Right lobe of liver (tissue), 6 donors: ENCODE data around the gene PKDREJ. TPM values are rescaled to one million over a fixed set of nuclear protein-coding genes. Genes with fewer than 3 reads are reported as not detected.

Experiments used
- ATAC-seq, 4 donors: fragments of 200-7000 bp; cut with Tn5 transposase; one replicate each; pipeline ENCODE4 v1.9.1; 2020; ENCODE audit warnings: mild to moderate bottlenecking in 4 of 4, moderate library complexity in 4 of 4
- DNase-seq, 3 donors: peaks; one replicate each; pipeline ENCODE4 v3.0.0-alpha.2; 2020
- H3K27ac ChIP-seq, 3 donors: fragments of 200-600 bp; one replicate each; pipeline ENCODE4 v1.8.0; 2022
- H3K27me3 ChIP-seq, 2 donors: fragments of 200-600 bp; one replicate each; pipeline ENCODE4 v1.8.0; 2022
- H3K36me3 ChIP-seq, 4 donors: fragments of 200-600 bp; sonication (generic) in 1 of 4; one replicate each; pipeline versions ENCODE4 v1.5.1 to v1.8.0; 2017 to 2022; ENCODE audit warnings: control low read depth in 1 of 4
- H3K4me1 ChIP-seq, 4 donors: fragments of 200-600 bp; sonication (generic) in 1 of 4; one replicate each; pipeline versions ENCODE4 v1.5.1 to v1.8.0; 2017 to 2022; ENCODE audit warnings: control low read depth in 1 of 4
- H3K4me3 ChIP-seq, 3 donors: fragments of 200-600 bp; one replicate each; pipeline ENCODE4 v1.8.0; 2022
- H3K9me3 ChIP-seq, 4 donors: fragments of 200-600 bp; sonication (generic) in 1 of 4; one replicate each; pipeline versions ENCODE4 v1.5.1 to v1.8.0; 2017 to 2022; ENCODE audit warnings: control low read depth in 1 of 4
- POLR2A ChIP-seq: fragments of 450-650 bp; IDR thresholded peaks from one replicate; pipeline ENCODE4 v1.6.1; 2017; ENCODE audit warnings: antibody characterized with exemption, mild to moderate bottlenecking
- whole genome bisulfite sequencing: methylation state at CpG from one replicate; pipeline ENCODE4 v1.1.6; 2018; ENCODE audit warnings: low coverage, low lambda C conversion rate; ENCODE audit not compliant: insufficient coverage; ENCODE audit errors: missing lambda C conversion rate; 5-methylcytosine and 5-hydroxymethylcytosine counted together
- intact Hi-C, 2 donors: fragments of 100-400 bp; cut with DNase I; formaldehyde crosslinking; loops; one replicate each; pipeline versions ENCODE4 v1.11.2 to v1.14.1; 2022
- total RNA-seq, 6 experiments: library from RNA; depleted of rRNA in 2 of 6; stranded (reverse); fragments of >200 nt in 2 of 6; fragmentation: NEBNext Ultra II Directional in 3 of 6; extraction: Animal tissue kit (Norgen Biotek cat#: 25700) in 3 of 6; gene quantifications; one replicate each; pipeline versions ENCODE4 v1.1.0 to v1.2.4, GENCODE V29; 2016 to 2023
- TF ChIP-seq, protein P1 (sequence below), 4 donors: fragments of 200-600 bp in 3 of 4; fragments of 450-650 bp in 1 of 4; IDR thresholded peaks; one replicate each; pipeline versions ENCODE4 v1.5.1 to v1.8.0; 2016 to 2022; ENCODE audit warnings: antibody characterized with exemption in 4 of 4, mild to moderate bottlenecking in 2 of 4
- donor health status: DM: no; HTN: yes; CAD: no.
- donor health status: DM: no; HTN: no; CAD: no.
- donor health status: DM: no; HTN: no; CAD: no.
- donor health status: DM: no; HTN: yes; CAD: no.
- donor health status: DM: no; HTN: yes; CAD: no.

PKDREJ gene
- total RNA-seq, 6 experiments from 2014 or later, result 0.05 to 0.07 TPM; not detected in 4

DNA sequence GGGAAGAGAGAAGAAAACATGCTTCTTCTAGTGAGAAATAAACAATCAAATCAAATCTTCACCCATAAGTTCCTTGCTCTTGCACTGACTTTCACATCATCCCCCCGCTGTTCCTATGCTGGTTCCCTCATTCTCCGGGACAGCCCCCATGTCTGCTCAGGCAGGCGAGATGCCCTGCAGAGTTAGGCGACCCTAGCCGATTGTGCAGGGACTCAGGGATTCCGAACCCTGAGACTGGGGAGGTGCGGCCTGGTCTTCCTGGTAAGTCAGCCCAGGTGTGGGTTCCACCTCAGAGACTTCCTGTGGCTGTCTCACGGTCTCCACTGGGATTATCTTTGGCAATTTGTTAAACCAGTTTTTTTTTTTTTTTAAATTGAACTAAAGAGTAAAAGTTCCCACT, 11.2 kb upstream of the PKDREJ start:
- peaks cover 0 to 92% (median 55%) of the 10 kb centered on the region in 4 donors for H3K36me3 ChIP-seq
- no peaks in the 10 kb centered on the region for H3K9me3 ChIP-seq
- DNase-seq (no peak), ATAC-seq (no peak)
- peaks cover 0 to 28% (median 5%) of the 10 kb centered on the region in 4 donors for H3K4me1 ChIP-seq
- no peaks in the 10 kb centered on the region for H3K27me3 ChIP-seq
- 88% methylated on average over 1 of the region's 8 CpGs for WGBS
- intact Hi-C loops, result no loop called here
- H3K4me3 ChIP-seq, result no peak overlapping the region
- TF ChIP-seq, protein P1, sequence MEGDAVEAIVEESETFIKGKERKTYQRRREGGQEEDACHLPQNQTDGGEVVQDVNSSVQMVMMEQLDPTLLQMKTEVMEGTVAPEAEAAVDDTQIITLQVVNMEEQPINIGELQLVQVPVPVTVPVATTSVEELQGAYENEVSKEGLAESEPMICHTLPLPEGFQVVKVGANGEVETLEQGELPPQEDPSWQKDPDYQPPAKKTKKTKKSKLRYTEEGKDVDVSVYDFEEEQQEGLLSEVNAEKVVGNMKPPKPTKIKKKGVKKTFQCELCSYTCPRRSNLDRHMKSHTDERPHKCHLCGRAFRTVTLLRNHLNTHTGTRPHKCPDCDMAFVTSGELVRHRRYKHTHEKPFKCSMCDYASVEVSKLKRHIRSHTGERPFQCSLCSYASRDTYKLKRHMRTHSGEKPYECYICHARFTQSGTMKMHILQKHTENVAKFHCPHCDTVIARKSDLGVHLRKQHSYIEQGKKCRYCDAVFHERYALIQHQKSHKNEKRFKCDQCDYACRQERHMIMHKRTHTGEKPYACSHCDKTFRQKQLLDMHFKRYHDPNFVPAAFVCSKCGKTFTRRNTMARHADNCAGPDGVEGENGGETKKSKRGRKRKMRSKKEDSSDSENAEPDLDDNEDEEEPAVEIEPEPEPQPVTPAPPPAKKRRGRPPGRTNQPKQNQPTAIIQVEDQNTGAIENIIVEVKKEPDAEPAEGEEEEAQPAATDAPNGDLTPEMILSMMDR (IDR thresholded peaks at IDR 0.05), result no peak
- H3K27ac ChIP-seq, result no peak overlapping the region

GRCh38 chr22:46273432-46274148, 10.4 kb upstream of the PKDREJ start:
- no peak for TF ChIP-seq POLR2A
- TF ChIP-seq, protein P1 (IDR thresholded peaks at IDR 0.05), result no peak
- Histone ChIP-seq H3K27me3 (no peaks in the 10 kb centered on the region), H3K36me3 (peaks cover 0 to 84% (median 49%) of the 10 kb centered on the region in 4 donors), H3K4me3 (no peak overlapping the region), H3K27ac (no peak overlapping the region), H3K4me1 (peaks cover 0 to 28% (median 5%) of the 10 kb centered on the region in 4 donors), H3K9me3 (no peaks in the 10 kb centered on the region)
- ATAC-seq (no peak), DNase-seq (no peak)
- intact Hi-C loops, result no loop called here
- WGBS, result 82% methylated on average over 2 of the region's 12 CpGs

- H3K4me1 ChIP-seq, result peaks cover 0 to 28% (median 5%) of the 10 kb centered on the region in 4 donors
- no peak overlapping the region for H3K27ac ChIP-seq
- no peak for TF ChIP-seq POLR2A
- TF ChIP-seq, protein P1 (IDR thresholded peaks at IDR 0.05), result no peak
- H3K36me3 ChIP-seq, result peaks cover 0 to 77% (median 43%) of the 10 kb centered on the region in 4 donors
- intact Hi-C loops, result no loop called here
- H3K9me3 ChIP-seq, result no peaks in the 10 kb centered on the region
- WGBS, result 100% methylated on average over 5 of the region's 12 CpGs
- no peak for ATAC-seq
- DNase-seq, result no peak
- H3K4me3 ChIP-seq, result no peak overlapping the region
- H3K27me3 ChIP-seq, result no peaks in the 10 kb centered on the region
These were observed 9.8 kb upstream of the PKDREJ start for GRCh38 chr22:46272762-46273431.

DNA sequence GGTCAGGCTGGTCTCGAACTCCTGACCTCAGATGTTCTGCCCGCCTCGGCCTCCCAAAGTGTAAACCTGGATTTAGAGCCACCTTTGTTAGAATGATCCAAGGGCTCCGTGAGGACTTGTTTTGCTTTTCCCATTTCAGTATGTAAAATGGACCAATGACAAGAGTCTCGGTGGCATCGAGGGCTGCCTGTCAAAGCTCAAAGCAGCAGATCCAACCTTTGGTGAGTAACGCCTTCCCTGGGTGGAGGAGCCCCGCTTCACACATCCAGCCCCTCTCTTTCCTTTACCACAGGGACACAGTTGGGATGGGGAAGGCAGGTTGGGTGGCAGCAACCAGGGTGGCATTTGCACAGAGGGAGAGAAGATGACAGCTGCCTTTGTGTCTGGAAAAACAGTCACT, 9.1 kb upstream of the PKDREJ start:
- no peak overlapping the region for H3K4me3 ChIP-seq
- H3K27ac ChIP-seq, result no peak overlapping the region
- H3K9me3 ChIP-seq, result no peaks in the 10 kb centered on the region
- H3K4me1 ChIP-seq, result peaks cover 0 to 29% (median 5%) of the 10 kb centered on the region in 4 donors
- H3K27me3 ChIP-seq, result no peaks in the 10 kb centered on the region
- DNase-seq (no peak), ATAC-seq (no peak)
- intact Hi-C loops, result no loop called here
- WGBS, result 92% methylated on average over 8 of the region's 8 CpGs
- H3K36me3 ChIP-seq, result peaks cover 0 to 70% (median 40%) of the 10 kb centered on the region in 4 donors
- TF ChIP-seq POLR2A, result no peak
- TF ChIP-seq, protein P1 (IDR thresholded peaks at IDR 0.05), result no peak
